Stimulated activated CD8-positive, alpha-beta memory T cell treated with anti-CD3 and anti-CD28 coated beads, Interleukin-15, amount 100 ng/mL, for 4 hours (primary cell): ENCODE measurements around the gene NLRP13.
"Not testable (repeated sequence)": the region's sequence is repeated elsewhere in the genome, so short reads cannot be mapped to it uniquely, and the experiment has no call there.

Source experiments
- DNase-seq, 2 donors: peaks; one replicate each; pipeline ENCODE4 v3.0.0-alpha.2; 2020; ENCODE audit warnings: low read depth in 2 of 2

The NLRP13 gene, protein sequence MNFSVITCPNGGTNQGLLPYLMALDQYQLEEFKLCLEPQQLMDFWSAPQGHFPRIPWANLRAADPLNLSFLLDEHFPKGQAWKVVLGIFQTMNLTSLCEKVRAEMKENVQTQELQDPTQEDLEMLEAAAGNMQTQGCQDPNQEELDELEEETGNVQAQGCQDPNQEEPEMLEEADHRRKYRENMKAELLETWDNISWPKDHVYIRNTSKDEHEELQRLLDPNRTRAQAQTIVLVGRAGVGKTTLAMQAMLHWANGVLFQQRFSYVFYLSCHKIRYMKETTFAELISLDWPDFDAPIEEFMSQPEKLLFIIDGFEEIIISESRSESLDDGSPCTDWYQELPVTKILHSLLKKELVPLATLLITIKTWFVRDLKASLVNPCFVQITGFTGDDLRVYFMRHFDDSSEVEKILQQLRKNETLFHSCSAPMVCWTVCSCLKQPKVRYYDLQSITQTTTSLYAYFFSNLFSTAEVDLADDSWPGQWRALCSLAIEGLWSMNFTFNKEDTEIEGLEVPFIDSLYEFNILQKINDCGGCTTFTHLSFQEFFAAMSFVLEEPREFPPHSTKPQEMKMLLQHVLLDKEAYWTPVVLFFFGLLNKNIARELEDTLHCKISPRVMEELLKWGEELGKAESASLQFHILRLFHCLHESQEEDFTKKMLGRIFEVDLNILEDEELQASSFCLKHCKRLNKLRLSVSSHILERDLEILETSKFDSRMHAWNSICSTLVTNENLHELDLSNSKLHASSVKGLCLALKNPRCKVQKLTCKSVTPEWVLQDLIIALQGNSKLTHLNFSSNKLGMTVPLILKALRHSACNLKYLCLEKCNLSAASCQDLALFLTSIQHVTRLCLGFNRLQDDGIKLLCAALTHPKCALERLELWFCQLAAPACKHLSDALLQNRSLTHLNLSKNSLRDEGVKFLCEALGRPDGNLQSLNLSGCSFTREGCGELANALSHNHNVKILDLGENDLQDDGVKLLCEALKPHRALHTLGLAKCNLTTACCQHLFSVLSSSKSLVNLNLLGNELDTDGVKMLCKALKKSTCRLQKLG

DNA sequence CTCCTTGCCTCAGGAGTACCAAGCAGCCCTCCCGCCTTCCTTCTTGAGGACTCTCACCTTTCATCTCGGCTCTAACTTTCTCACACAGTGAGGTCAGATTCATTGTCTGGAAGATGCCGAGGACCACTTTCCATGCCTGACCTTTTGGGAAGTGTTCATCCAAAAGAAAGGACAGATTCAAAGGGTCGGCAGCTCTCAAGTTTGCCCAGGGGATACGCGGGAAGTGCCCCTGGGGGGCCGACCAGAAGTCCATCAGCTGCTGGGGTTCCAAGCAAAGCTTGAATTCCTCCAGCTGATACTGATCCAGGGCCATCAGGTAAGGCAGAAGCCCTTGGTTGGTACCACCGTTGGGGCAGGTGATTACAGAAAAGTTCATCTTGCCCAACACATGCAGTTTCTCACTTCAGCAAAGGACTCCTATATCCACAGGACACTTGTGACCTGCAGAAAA is at the start of gene NLRP13:
Gene NLRP13 (minus strand): TSS at position 401 of the 451 bp plus-strand sequence. CDS start 25 bp downstream, at position 376.
- DNase-seq: no peak

DNA sequence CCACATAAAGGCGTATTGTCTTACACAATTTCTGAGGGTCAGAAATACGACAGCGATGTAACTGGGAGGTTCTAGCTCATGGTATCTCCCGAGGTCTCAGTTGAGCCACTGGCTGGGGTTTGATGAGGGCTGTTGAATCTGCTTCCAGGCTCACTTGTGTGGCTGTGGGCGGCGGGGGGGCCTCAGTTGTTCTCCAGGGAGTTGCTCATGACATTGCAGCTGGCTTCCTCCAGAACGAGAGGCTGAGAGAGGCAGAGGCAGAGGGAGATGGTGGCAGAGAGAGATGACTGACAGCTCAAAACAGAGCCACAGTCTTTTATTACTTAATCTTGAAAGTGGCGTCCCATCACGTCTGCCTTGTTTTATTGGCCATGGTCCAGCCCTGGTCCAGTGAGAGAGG is 48.3 kb upstream of the NLRP13 start:
- no peak for DNase-seq

DNA sequence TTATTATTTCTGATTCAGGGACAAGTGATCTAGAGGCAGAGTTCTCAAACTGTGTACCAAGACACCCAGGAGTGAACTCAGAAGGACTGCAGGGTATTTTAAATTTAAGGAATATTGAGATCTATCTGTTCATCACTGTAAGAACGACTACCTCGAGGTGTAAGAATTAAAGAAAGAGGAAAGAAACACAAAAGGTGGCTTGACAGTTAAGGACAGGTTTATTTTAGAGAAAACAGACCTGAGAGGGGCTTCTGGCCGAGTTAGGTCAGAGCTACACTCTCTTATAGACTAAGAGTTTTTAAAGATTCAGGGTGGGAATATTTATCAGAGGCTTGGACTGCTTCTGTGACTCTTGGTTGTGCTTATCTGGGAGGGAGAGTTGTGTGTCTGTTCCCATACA is 41.8 kb upstream of the NLRP13 start:
- no peak for DNase-seq

DNA sequence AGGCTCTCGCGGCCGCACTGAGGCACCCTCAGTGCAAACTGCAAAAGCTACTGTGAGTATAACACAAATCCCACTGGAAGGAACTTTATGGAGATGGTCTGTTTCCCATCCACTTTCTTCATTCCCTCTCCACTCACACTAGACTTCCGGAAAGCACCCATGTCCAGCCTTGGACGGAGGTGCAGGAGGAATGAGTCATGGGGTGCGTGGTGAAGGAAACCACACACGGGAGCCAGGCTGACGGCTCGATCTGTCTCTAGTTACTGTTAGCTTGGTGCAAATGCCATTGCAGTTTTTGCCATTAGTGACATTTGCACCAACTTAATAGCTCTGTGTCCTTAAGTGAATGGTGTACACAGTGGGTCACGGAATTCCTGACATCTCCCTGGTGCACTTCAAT is 30.1 kb upstream of the NLRP13 start:
- DNase-seq: no peak

DNA sequence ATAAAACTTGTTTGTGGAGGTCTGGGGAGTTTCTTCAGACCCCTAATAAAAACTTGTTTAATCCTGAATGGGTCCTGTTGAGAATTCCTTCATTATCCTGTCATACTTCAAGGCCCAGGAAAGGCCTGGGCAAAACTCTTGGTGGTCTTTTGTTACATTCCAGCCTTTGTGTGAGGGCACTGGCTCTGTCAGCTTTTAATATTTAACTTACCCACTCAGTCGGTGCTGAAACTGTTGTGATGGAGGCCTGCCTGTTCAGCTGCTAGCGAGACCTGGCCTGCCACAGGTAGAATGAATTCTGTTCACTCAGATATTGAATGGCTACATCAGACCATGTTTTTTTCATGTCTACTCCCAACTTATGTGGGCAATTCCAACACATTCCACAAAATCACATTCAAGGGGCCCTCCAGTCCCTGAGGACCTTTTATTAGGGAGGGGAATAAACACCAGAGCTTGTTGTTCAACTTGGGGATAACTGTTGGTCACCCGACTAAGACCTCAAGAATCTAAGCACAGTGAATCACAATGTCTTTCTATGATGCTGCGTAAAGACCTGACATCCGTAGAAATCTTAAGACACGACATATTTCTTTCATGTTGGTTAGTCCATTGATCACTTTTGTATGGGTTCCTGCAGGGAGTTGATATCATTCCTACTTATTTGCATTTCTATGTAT is 28.0 kb upstream of the NLRP13 start:
- no peak for DNase-seq

DNA sequence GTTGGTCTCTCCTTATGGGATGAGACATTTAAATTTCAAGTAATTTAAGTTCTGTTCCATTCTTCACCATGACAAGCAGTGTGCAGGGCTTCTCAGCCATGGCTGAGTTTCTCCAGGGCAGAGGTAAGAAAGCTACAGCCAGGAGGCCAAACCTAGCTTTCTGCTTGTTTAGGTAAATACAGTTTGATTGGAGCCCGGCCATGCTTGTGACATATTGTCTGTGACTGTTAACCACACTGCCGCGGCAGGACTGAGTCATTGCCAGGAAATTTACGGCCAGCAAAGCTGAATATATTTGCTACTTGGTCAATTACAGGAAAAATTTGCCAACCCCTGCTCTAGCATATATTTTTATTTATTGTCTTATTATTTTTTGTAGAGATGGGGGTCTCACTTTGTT is 26.2 kb upstream of the NLRP13 start:
- no peak for DNase-seq

DNA sequence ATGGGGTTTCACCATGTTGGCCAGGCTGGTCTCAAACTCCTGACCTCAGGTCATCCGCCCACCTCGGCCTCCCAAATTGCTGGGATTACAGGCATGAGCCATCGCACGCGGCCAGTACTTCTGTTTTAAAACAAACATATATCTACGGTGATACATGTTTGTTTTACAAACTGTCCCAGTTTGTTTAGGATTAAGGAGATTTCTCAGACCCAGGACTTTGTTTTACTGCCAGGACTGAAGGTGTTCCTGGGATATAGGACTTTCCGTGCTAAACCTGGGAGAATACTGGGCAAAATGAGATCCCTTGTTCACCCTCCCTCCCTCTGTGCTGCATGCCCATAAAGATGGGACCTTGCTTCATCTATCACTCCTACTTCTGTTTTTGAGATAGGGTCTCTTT is 24.3 kb upstream of the NLRP13 start:
- no peak for DNase-seq

DNA sequence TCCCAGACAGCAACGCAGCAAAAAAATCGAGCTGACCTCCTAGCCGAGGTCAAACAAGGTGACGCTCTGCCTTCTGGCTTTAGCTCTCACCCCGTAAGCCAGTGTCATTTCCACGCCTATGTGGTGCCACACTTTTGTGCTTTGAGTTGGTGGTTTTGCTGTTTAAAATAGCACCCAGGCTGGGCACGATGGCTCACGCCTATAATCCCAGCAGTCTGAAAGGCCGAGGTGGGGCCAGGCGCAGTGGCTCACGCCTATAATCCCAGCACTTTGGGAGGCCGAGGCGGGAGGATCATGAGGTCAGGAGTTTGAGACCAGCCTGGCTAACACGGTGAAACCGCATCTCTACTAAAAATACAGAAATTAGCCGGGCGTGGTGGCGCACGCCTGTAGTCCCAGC is 18.4 kb upstream of the NLRP13 start:
- not testable (repeated sequence) for DNase-seq

DNA sequence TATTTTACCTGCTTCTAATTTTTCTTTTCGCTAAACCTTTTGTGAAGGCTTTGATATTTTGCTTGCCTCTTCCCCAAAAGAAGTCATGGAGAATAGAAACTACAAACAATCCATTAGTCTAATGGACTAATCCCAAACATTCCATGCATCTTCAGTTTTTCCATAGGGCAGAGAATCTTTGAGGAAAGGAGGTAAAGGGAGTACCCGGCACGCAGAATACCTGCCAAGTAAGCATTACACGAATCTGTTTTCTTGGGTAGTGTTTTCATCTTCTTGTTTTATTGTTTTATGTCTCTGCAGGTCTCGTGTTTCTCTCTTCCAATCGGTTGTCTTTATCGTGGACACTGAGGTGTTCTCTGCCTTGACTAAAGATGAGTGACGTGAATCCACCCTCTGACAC is 15.4 kb upstream of the NLRP13 start, which contains the start of gene NLRP8:
Gene NLRP8 (plus strand): TSS at position 301 of the 400 bp plus-strand sequence.
- no peak for DNase-seq

DNA sequence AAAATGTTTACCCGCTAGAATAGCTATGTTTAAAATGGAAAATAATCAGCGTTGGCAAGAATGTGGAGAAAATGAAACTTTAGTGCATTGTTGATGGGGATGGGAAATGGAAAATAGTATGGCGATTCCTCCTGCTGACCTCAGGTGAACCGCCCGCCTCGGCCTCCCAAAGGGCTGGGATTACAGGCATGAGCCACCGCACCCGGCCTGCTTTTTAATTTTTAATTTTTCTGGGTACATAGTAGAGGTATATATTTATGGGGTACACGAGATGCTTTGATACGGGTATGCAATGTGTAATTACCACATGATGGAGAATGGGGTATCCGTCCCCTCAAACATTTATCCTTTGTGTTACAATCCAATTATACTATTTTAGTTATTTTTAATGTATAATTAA is 8.2 kb upstream of the NLRP13 start:
- no peak for DNase-seq

DNA sequence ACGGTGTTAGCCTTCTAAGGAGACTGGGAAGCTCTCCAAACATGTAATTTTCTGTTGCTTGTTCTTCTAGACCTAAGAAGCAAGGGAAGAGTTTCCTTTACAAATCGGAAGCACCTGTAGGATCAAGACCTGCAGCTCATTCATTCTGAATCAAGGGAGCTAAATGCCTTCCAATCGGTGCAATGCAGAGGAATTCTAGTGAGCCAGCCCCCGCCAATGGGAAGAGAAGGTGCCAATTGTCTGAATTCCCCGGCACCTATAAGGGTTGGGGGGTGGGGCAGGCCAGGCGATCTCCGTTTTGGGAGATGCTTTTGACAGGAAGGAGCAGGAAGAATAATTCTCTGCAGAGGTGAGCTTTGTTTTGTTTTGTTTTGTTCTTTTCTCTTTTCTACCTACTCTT is 7.1 kb upstream of the NLRP13 start:
- no peak for DNase-seq

DNA sequence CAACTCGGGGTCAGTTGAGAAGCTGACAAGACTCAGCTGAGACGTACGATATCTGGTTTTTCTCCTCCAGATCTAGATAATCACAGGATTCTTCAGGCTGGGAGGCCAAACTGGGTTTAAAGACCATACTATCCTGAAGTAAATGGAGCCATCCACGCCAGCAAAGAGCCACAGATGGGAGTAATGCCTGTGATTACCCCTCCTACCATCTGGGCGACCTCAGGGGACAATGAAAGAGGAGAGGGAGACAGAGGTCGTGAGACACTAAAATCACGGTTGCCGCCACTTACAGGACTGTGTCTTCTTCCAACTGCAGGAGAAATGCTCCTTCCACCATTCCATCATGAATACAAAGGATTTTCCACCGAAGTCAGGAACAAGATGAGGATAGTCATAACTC is 3.1 kb upstream of the NLRP13 start:
- DNase-seq: no peak

DNA sequence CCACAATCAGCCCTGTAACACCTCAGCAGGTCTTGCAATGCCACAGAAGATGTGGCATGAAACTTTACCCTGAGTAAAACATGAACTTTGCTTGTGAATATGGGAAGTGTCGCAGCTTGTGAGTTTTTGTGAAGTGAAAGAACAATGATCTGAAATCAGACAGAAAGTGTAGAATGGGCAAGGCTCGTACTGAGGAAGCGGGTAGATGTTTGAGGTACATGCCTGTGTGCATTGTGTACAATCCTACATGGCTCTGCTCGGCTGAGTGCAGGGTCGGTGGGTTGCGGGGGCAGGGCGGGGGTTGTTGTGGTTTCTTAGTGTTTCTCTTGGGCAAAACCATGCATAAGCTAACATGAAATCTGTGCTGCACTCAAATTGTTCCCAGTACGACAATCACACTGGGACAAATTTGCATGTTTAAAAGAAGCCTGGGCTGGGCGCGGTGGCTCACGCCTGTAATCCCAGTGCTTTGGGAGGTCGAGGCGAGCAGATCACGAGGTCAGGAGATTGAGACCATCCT is 1.1 kb downstream of the NLRP13 start:
- no peak for DNase-seq

DNA sequence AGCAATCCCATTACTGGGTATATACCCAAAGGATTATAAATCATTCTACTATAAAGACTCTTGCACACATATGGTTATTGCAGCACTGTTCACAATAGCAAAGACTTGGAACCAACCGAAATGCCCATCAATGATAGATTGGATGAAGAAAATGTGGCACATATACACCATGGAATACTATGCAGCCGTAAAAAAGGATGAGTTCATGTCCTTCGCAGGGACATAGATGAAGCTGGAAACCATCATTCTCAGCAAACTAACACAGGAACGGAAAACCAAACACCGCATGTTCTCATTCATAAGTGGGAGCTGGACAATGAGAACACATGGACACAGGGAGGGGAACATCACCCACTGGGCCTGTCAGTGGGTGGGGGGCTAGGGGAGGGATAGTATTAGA is 2.9 kb downstream of the NLRP13 start:
- DNase-seq: not testable (repeated sequence)

DNA sequence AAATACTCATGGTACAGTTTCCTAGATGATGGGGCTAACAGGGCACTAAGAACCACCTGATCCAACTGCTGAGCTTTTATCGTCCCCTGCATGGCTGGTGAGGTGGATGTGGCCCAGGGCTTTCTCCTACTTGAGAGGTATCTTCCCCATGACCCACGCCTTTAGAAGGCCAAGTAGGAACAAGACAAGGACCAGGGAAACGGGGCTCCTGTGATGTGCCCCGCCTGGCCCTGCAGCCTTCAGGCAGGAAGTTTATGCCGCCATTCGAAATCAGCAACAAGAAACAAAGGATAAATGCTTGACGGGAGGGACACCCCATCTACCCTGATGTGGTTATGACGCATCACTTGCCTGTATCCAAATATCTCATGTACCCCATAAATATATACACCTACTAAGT is 4.1 kb downstream of the NLRP13 start:
- DNase-seq: no peak

DNA sequence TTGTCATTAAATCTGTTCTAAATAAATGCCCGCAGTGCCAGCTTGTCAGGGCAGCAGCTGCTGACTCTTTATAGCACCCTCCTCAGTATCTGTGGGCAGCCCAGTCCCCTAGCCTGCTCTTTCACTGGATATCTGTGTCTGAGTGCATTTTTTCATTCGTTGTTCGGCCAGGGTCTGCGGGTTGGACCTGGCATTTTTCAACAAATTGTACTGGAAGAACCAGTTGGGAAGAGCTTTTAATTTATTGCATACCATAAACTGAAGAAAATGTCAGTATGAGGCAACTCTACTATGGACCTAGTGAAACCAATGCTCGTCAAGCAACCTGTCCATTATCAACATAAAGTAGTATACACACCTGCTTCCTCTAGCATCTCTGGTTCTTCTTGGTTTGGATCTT is 8.6 kb downstream of the NLRP13 start:
- DNase-seq: no peak

DNA sequence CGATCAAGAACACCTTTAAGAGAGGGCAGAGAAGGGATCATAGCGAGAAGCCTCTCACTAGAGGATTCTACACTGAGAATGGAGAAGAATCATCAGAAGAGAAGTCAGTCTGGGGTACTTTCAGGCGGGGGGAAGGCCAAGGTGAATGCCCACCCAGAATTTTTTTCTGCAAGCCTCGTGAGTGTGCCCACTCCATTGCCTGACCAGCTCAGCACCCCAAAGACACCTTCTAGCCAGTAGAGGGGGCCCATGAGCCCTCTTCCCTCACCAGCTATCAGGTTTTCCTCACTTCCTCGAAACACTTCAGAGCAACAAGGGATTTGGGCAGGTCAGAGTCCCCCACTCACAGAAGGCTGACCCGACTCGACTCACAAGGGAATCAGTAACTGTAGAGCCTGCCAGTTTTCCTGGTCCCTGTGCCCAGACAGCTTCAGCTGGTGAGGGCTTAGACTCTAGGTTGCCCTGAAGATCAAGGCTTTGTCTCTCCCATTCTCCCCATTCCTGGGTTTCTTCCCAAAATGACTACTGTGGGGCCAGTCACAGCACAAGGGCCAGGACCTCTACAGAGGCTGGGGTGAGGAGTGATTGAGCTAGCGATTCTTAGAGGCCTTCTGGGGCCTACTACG is 18.4 kb downstream of the NLRP13 start:
- DNase-seq: no peak

DNA sequence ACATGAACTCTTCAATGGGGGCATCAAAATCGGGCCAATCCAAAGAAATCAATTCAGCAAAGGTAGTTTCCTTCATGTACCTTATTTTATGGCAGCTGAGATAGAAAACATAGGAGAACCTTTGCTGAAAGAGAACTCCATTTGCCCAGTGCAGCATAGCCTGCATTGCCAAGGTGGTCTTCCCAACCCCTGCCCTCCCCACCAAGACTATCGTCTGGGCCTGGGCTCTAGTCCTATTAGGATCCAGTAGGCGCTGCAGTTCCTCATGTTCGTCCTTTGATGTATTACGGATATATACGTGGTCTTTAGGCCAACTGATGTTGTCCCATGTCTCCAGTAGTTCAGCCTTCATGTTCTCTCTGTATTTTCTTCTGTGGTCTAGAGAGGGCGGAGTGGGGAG is 19.2 kb downstream of the NLRP13 start:
- DNase-seq: no peak

DNA sequence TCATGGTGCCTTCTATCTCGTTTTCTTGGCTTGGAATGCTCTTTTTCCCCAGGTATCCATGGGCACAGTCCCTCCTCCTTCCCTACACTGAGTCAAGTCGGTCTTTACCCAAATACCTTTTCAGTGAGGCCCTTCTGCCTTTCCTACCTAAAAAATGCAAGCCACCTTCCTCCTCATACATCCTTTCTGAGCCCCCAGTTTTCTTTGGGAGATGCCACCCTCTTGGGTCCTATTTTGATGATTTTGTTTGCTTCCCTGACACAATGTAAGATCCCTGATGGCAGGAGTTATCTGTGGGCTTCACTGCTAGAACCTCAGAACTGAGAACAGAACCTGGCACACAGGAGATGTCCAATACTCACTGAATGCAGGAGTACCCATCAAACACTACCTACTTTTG is 22.3 kb downstream of the NLRP13 start:
- DNase-seq: no peak

DNA sequence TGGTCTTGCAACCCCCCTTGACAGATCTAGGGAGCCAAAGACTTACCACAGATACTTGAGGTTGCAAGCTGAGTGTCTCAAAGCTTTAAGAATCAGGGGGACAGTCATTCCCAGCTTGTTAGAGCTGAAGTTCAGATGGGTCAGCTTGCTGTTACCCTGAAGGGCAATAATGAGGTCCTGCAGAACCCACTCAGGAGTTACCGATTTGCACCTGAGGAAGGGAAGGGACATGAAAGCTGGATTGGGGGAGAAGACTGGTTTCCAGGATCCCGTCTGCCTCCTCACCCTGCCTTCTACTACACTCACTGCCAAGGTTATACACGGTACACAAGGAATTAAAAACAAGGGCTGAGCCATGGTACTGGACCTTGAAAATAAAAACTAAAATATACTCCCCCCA is 24.4 kb downstream of the NLRP13 start:
- DNase-seq: no peak

DNA sequence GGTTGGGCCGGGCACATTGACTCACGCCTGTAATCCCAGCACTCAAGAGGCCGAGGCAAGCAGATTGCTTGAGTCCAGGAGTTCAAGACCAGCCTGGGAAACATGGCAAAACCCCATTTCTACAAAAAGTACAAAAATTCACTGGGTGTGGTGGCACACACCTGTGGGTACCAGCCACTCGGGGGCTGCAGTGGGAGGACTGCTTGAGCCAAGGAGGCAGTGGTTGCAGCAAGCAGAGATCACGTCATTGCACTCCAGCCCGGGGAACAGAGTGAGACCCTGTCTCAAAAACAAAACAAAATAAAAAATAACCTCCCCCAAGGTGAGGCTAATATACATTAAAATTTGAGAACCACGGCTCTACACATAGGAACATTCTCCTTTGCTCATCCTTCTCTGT is 24.9 kb downstream of the NLRP13 start:
- DNase-seq: no peak
